Common myeloid progenitor, CD34-positive (primary cell): Measurements from ENCODE around the gene WLS.

Source experiments
- CTCF ChIA-PET: fragments of 350-600 bp; sonication (Branson Sonifier 250); formaldehyde crosslinking; loops from one replicate; lab custom pipeline; 2021; ENCODE audit warnings: antibody characterized with exemption; lab: Charles Lee
- POLR2A ChIA-PET: fragments of 350-600 bp; sonication (Branson Sonifier 250); formaldehyde crosslinking; loops from one replicate; lab custom pipeline; 2021; ENCODE audit warnings: antibody characterized with exemption; lab: Charles Lee
- DNase-seq, 3 donors: peaks; one replicate each; pipeline versions ENCODE4 v3.0.0 to v3.0.0-alpha.2; 2013
- H3K27ac ChIP-seq, 2 experiments: 1 replicate in 1 of 2; 2 replicates in 1 of 2; pipeline ENCODE4 v1.7.0; 2013; ENCODE audit warnings: inconsistent platforms in 2 of 2, low read length in 2 of 2, mild to moderate bottlenecking in 2 of 2, low read depth in 1 of 2, moderate library complexity in 1 of 2; ENCODE audit not compliant: severe bottlenecking in 2 of 2, insufficient read depth in 1 of 2, poor library complexity in 1 of 2
- H3K27me3 ChIP-seq, 5 experiments: replicated peaks in 2 of 5; 1 replicate in 3 of 5; 2 replicates in 2 of 5; pipeline versions ENCODE4 v1.6.1 to v1.7.0; 2013; ENCODE audit warnings: low read length in 4 of 5, mild to moderate bottlenecking in 2 of 5, moderate library complexity in 2 of 5, inconsistent platforms in 1 of 5; ENCODE audit not compliant: insufficient read depth in 5 of 5, control insufficient read depth in 4 of 5
- H3K36me3 ChIP-seq, 4 experiments: 1 replicate in 2 of 4; 2 replicates in 2 of 4; pipeline versions ENCODE4 v1.6.1 to v1.7.0; 2013; ENCODE audit warnings: low read length in 3 of 4, control low read depth in 1 of 4, mild to moderate bottlenecking in 1 of 4; ENCODE audit not compliant: control insufficient read depth in 4 of 4, insufficient read depth in 4 of 4
- H3K4me1 ChIP-seq, 4 experiments: 1 replicate in 3 of 4; 2 replicates in 1 of 4; pipeline versions ENCODE4 v1.6.1 to v1.7.1; 2013; ENCODE audit warnings: low read length in 3 of 4, mild to moderate bottlenecking in 3 of 4, control low read depth in 1 of 4, inconsistent platforms in 1 of 4, moderate library complexity in 1 of 4; ENCODE audit not compliant: control insufficient read depth in 4 of 4, insufficient read depth in 4 of 4; ENCODE audit errors: control extremely low read depth in 1 of 4
- H3K4me3 ChIP-seq, 7 experiments: 1 replicate in 4 of 7; 2 replicates in 3 of 7; pipeline versions ENCODE4 v1.5.1 to v1.7.0; 2013; ENCODE audit warnings: mild to moderate bottlenecking in 7 of 7, low read length in 6 of 7, moderate library complexity in 6 of 7, inconsistent platforms in 2 of 7, low read depth in 2 of 7, control low read depth in 1 of 7; ENCODE audit not compliant: insufficient read depth in 4 of 7, control insufficient read depth in 1 of 7; ENCODE audit errors: extremely low read depth in 1 of 7
- H3K9me3 ChIP-seq, 5 experiments: 1 replicate in 4 of 5; 2 replicates in 1 of 5; pipeline versions ENCODE4 v1.6.1 to v1.7.1; 2013; ENCODE audit warnings: low read length in 4 of 5, mild to moderate bottlenecking in 2 of 5, inconsistent platforms in 1 of 5, low read depth in 1 of 5, moderate library complexity in 1 of 5; ENCODE audit not compliant: control insufficient read depth in 4 of 5, insufficient read depth in 2 of 5; ENCODE audit errors: control extremely low read depth in 1 of 5
- WGBS: methylation state at CpG from one replicate; pipeline ENCODE4 v1.1.5; 2013; ENCODE audit not compliant: insufficient coverage; 5-methylcytosine and 5-hydroxymethylcytosine counted together

Gene WLS

DNA sequence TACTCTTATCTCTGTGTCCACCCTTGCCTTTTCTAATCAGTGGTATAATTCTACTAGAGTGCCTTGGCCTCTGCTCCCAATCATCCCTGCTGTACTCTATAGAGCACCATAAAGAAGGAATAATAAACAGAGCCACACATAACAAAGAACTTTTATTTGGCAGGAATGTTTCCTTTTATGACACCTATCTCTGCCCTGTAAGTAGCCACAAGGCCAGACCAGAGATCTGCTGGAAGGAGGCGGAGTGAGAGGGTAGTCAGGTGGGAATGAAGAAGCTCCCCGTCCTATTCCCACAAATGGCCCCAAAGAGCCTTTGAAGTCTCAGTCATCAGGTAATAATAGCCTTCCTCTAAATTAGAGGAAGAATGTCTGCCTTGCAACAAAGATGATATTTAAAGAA is 32.7 kb downstream of the WLS start:
- H3K27me3 ChIP-seq, result no peaks in the 10 kb centered on the region
- CTCF ChIA-PET, result no interaction called here
- no peaks in the 10 kb centered on the region for H3K36me3 ChIP-seq
- no peak for DNase-seq
- H3K27ac ChIP-seq, result no peak overlapping the region
- no peaks in the 10 kb centered on the region for H3K9me3 ChIP-seq
- H3K4me3 ChIP-seq, result no peak overlapping the region
- POLR2A ChIA-PET, result no interaction called here
- no peaks in the 10 kb centered on the region for H3K4me1 ChIP-seq
- WGBS, result 100% methylated on average over 1 of the region's 2 CpGs

DNA sequence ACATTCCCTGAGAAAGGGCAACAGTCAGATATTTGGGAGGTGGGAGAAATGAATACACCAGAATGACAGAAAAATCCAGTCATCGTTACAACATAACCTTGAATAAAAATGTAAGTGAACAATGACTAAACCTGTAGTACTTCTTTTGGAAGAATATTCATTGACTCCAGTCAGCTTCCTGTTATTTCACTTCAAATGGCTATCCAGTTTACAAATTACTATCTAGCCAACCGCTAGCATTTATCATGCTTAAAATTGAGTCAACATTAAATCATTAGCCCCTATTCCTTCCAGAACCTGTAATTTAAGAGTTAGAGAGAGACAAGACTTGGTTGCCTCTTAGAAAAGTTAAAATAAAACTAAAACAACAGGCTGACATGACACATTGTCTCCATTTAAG is 33.6 kb downstream of the WLS start:
- Histone ChIP-seq H3K4me1 (no peaks in the 10 kb centered on the region), H3K27me3 (no peaks in the 10 kb centered on the region), H3K4me3 (no peak overlapping the region), H3K36me3 (no peaks in the 10 kb centered on the region), H3K9me3 (no peaks in the 10 kb centered on the region), H3K27ac (no peak overlapping the region)
- WGBS, result 60% methylated on average over 1 of the region's 2 CpGs
- no peak for DNase-seq
- ChIA-PET POLR2A (no interaction called here), CTCF (no interaction called here)

DNA sequence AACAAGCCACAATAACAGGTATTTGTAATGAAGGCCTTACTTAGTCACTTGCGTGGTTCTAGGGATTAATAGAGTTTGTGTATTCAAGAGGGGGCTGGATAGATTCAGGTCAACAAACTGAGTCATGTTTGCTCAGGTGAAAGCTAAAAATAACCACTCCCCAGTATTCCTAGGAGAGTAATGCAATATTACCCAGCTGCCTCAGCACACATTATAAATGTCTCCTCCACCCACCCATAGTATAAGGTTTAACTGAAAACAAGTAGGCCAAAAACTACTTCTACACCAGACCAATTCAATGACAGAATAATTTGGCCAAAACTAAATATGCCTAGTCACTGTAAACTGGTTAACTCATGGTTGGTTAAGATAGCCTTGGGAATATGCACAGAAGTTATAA is 34.4 kb downstream of the WLS start:
- no CpG with 5 or more reads among the region's 1 CpG for WGBS

DNA sequence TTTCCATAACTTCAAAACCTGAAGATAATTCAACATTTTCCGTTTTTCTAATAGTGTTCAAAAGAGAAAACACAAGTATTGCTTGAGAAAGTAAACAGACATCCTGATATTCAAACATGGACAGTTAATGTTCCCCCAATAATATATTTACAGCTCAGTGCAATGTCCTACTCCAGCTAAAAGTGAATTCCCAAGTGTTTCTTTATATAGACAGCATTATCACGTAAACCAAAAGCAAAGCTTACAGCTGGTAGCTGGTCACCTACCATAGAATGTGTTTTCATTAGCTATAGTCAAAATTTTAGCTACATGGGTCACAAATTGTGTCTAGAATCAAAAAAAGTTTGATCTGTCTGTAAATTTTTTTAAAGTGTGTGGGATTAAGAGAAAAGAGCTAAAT is 34.9 kb downstream of the WLS start:
- no peaks in the 10 kb centered on the region for H3K27me3 ChIP-seq
- ChIA-PET POLR2A (no interaction called here), CTCF (interaction anchor here (1.0 kb wide), 1 partner anchor 10 kb away, joined by 3 read pairs; no protein-coding TSS in a partner anchor)
- 100% methylated on average over 1 of the region's 2 CpGs for WGBS
- H3K36me3 ChIP-seq, result no peaks in the 10 kb centered on the region
- DNase-seq, result no peak
- H3K9me3 ChIP-seq, result no peaks in the 10 kb centered on the region
- no peak overlapping the region for H3K27ac ChIP-seq
- no peaks in the 10 kb centered on the region for H3K4me1 ChIP-seq
- no peak overlapping the region for H3K4me3 ChIP-seq

More for the DNA sequence above, 34.4 kb downstream of the WLS start:
- no peaks in the 10 kb centered on the region for H3K9me3 ChIP-seq
- POLR2A ChIA-PET, result no interaction called here
- H3K36me3 ChIP-seq, result no peaks in the 10 kb centered on the region
- H3K27ac ChIP-seq, result no peak overlapping the region
- no peaks in the 10 kb centered on the region for H3K4me1 ChIP-seq
- no peaks in the 10 kb centered on the region for H3K27me3 ChIP-seq
- CTCF ChIA-PET, result interaction anchor here (1.0 kb wide), 1 partner anchor 9 kb away, joined by 3 read pairs; no protein-coding TSS in a partner anchor
- H3K4me3 ChIP-seq, result no peak overlapping the region
- no peak for DNase-seq

DNA sequence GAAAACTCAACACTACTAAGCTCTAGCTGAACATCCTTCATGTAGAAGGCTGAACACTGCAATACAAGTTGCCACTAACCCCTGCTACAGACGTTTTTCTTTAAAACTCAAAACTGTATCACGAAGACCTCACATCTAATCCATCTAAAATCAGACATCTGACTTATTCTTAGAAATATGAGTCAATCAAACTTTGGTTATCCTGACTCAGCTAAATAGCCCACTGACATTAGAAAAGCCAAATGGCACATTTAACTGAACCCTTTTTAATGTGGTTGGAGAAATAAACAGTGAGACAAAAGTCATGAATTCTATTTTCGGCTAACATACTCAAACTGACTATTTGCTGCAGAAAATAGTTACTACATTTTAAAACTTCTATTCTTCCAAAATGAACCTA is 35.6 kb downstream of the WLS start:
- ChIA-PET CTCF (no interaction called here), POLR2A (no interaction called here)
- no peak overlapping the region for H3K27ac ChIP-seq
- no peaks in the 10 kb centered on the region for H3K27me3 ChIP-seq
- 90% methylated on average over 2 of the region's 3 CpGs for WGBS
- no peak overlapping the region for H3K4me3 ChIP-seq
- no peaks in the 10 kb centered on the region for H3K9me3 ChIP-seq
- no peaks in the 10 kb centered on the region for H3K36me3 ChIP-seq
- DNase-seq, result no peak
- H3K4me1 ChIP-seq, result no peaks in the 10 kb centered on the region

DNA sequence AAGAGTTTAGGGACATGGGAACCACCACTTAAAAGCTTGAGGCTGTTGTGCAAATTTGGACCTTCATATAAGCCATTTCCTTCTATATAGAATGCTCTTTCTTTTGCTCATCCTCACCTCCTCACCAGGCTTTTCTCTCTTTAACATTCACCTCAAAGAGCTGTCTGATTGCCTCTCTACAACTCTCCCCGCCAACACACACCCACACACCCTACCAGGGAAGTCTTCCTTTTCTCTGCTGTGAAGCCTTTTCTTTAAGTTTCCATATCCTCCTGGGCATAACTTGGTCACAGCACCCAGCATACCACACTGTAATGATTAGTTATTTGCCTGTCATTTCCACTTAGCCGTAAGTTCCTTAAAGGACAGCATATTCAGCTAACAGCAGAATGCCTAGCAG is 40.6 kb downstream of the WLS start:
- POLR2A ChIA-PET, result no interaction called here
- Histone ChIP-seq H3K36me3 (no peaks in the 10 kb centered on the region), H3K4me1 (no peaks in the 10 kb centered on the region), H3K9me3 (peaks cover 0 to 2% (median 0%) of the 10 kb centered on the region in 5 experiments), H3K4me3 (no peak overlapping the region), H3K27me3 (peaks cover 0 to 2% (median 0%) of the 10 kb centered on the region in 5 experiments), H3K27ac (no peak overlapping the region)
- no peak for DNase-seq
- CTCF ChIA-PET, result no interaction called here
- 100% methylated on average over 1 of the region's 2 CpGs for WGBS

DNA sequence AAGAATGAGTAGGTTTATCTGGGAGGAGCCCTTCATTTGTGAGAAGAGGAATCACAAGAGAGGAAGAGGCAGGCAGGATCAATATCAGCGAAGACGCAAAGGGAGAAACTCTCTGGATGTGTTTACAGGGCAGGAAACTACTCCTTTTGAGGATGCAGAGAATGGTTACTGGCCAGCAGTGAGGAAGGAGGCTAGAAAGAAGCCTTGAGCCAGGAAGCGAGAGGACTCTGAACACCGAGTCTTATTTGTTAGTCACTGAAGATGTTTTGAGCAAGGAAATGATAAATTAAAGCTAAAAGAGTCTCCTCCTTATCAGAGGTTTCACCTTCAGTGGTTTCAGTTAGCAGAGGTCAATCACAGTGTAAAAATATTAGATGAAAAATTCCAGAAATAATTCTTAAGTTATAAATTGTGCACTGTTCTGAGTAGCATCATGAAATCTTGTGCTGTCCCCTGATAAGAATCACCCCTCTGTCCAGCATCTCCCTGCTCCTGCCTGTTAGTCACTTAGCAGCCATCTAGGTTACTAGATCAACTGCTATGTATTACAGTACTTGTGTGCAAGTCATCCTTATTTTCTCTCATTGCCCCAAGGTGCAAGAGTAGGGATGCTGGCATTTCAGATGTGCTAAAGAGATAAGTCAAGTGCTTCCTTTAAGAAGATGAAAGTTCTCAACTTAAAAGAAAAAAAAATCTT is 43.5 kb downstream of the WLS start:
- CTCF ChIA-PET, result no interaction called here
- no peak overlapping the region for H3K27ac ChIP-seq
- peaks cover 0 to 2% (median 0%) of the 10 kb centered on the region in 5 experiments for H3K9me3 ChIP-seq
- POLR2A ChIA-PET, result no interaction called here
- 78% methylated on average over 4 of the region's 4 CpGs for WGBS
- no peak overlapping the region for H3K4me3 ChIP-seq
- no peaks in the 10 kb centered on the region for H3K4me1 ChIP-seq
- DNase-seq, result no peak
- H3K36me3 ChIP-seq, result no peaks in the 10 kb centered on the region
- peaks cover 0 to 2% (median 0%) of the 10 kb centered on the region in 5 experiments for H3K27me3 ChIP-seq
